Stimulated activated effector memory CD8-positive, alpha-beta T cell treated with anti-CD3 and anti-CD28 coated beads, Interleukin-12 subunit alpha, Interleukin-12 subunit beta, amount 100 ng/mL, for 72 hours (primary cell): ENCODE data around the gene CAMSAP1.
"Not testable (repeated sequence)": the region's sequence is repeated elsewhere in the genome, so short reads cannot be mapped to it uniquely, and the experiment has no call there.

Source experiments
- ATAC-seq: fragments of 150-1000 bp; cut with Tn5 transposase; 2 replicates; pipeline ENCODE4 v1.10.0; 2021
- DNase-seq, 2 donors: peaks; one replicate each; pipeline ENCODE4 v3.0.0; 2021 to 2022; ENCODE audit warnings: low spot score in 2 of 2
- H3K27ac Mint-ChIP-seq: one replicate; pipeline ENCODE4 v1.8.0; 2022; ENCODE audit warnings: mild to moderate bottlenecking, mixed read lengths
- H3K36me3 Mint-ChIP-seq: one replicate; pipeline ENCODE4 v1.8.0; 2022; ENCODE audit warnings: mild to moderate bottlenecking, mixed read lengths
- H3K4me1 Mint-ChIP-seq: one replicate; pipeline ENCODE4 v1.8.0; 2022; ENCODE audit warnings: mixed read lengths
- H3K4me3 Mint-ChIP-seq: one replicate; pipeline ENCODE4 v1.8.0; 2022; ENCODE audit warnings: mild to moderate bottlenecking, mixed read lengths
- H3K9me3 Mint-ChIP-seq: one replicate; pipeline ENCODE4 v1.8.0; 2022; ENCODE audit warnings: mixed read lengths

CAMSAP1 gene

DNA sequence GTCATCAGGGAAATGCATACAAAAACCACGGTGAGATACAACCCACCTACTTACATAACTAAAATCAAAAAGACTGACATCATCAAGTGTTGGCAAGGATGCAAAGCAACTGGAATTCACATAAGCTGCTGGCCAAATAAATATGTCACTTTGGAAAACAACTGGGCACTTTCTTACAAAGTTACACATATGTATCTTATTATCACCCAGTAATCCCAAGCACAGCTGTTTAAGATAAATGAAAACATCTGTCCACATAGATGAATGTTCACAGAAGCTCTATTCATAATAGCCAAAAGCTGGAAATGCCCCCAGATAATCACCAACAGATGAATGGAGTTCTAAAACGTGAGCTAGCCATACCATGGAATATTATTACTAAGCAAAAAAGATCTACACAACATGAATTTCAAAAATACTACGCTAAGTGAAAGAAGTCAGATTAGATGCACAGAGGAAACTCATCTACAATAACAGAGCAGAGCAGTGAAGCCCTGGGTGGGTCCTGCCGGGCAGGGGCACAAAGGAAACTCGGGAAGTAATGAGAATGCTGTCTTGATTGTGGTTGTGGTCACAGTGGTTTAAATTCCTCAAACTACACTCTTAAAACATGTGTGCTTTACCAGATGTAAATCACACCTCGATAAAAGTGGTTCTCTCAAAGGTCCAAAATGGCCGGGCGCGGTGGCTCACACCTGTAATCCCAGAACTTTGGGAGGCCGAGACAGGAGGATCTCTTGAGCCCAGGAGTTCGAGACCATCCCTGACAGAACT, 8.5 kb downstream of the CAMSAP1 start:
- DNase-seq (no peak), ATAC-seq (peak; percentile 24)
- Mint-ChIP-seq H3K4me3 (no peak overlapping the region), H3K27ac (no peak overlapping the region), H3K4me1 (peaks cover 68% of the 10 kb centered on the region), H3K9me3 (no peaks in the 10 kb centered on the region), H3K36me3 (peaks cover 11% of the 10 kb centered on the region)

DNA sequence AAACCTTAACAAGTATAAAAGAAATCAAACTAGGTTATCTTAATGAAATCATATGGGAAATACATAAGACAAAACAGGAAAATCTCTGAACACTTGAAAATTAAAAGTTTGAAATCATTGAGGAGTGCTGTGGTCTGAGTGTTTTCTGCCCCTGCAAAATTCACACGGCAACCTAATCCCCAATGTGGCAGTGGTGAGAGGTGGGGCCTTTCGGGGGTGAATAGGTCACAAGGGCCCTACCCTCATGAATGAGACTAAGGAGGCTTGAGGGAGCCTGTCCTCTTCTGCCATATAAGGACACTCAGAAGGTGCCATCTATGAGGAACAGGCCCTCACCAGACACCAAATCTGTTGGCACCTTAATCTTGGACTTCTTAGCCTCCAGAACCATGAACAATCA, 10.7 kb downstream of the CAMSAP1 start:
- no peak overlapping the region for H3K4me3 Mint-ChIP-seq

DNA sequence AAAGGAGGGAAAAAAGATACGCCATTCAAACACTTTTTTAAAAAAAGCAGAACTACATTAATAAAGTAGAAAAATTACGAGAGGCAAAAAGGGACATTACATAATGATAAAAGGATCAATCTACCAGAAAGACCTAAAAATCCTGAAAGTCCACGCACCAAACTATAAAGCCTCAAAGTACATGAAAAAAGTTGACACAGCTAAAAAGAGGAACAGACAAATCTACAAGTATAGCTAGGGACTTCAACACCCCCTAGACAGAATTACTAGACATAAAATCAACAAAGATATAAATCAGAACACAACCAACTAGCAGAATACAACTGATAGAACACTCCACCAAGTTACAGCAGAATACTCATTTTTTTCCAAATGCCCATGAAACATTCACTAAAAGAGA, 11.1 kb downstream of the CAMSAP1 start:
- Mint-ChIP-seq H3K36me3 (peaks cover 11% of the 10 kb centered on the region), H3K4me3 (no peak overlapping the region), H3K4me1 (peaks cover 80% of the 10 kb centered on the region), H3K27ac (no peak overlapping the region), H3K9me3 (no peaks in the 10 kb centered on the region)
- no peak for ATAC-seq
- DNase-seq = no peak

More for the DNA sequence above, 10.7 kb downstream of the CAMSAP1 start:
- DNase-seq (no peak), ATAC-seq (no peak)
- no peaks in the 10 kb centered on the region for H3K9me3 Mint-ChIP-seq
- peaks cover 80% of the 10 kb centered on the region for H3K4me1 Mint-ChIP-seq
- H3K27ac Mint-ChIP-seq = no peak overlapping the region
- peaks cover 11% of the 10 kb centered on the region for H3K36me3 Mint-ChIP-seq

DNA sequence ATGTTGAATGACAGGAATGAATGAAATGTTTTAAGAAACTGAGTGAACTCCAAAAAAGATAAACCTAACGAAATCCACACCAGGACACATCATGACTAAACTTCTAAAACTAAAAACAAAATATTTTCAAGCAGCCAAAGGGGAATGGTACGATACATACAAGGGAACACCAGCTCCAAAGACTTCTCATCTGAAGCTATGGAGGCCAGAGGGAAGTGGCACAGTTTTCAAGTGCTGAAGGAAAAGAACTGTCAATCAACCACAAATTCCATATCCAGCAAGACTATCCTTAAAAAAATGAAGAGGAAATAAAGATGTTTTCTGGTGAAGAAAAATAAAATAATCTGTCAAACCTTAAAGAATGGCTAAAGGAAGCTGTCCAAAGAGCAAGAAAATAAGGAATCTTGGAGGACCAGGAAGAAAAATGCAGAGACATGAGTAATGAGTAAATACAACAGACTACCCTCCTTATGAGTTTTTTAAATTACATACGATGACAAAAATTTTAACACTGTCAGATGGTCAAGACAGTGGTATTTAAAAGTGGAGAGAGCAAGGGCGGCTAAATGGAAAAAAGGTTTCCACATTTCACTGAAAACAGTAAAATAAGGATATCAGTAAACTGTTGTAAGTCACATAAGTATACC, 12.0 kb downstream of the CAMSAP1 start:
- ATAC-seq = no peak
- Mint-ChIP-seq H3K9me3 (no peaks in the 10 kb centered on the region), H3K4me3 (no peak overlapping the region), H3K27ac (no peak overlapping the region), H3K36me3 (peaks cover 11% of the 10 kb centered on the region), H3K4me1 (peaks cover 85% of the 10 kb centered on the region)
- DNase-seq = no peak

DNA sequence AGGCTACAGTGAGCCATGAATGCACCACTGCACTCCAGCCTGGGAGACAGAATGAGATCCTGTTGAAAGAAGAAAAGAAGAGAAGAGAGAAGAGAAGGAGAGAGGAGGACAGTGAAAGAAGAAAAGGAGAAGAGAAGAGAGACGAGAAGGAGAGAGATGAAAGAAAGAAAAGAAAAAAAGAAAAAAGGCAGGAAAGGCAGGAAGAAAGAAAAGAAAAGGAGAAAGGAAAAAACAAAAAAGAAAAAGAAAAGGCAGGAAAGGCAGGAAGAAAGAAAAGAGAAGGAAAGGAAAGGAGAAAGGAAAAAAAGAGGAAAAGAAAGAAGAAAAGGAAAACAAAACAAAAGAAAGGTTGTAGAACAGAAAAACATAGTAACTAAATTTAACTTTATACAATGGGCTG, 14.2 kb downstream of the CAMSAP1 start:
- Mint-ChIP-seq H3K4me1 (peaks cover 87% of the 10 kb centered on the region), H3K4me3 (no peak overlapping the region), H3K36me3 (no peaks in the 10 kb centered on the region), H3K9me3 (no peaks in the 10 kb centered on the region), H3K27ac (peak overlapping the region; percentile 41)
- DNase-seq = no peak
- no peak for ATAC-seq

DNA sequence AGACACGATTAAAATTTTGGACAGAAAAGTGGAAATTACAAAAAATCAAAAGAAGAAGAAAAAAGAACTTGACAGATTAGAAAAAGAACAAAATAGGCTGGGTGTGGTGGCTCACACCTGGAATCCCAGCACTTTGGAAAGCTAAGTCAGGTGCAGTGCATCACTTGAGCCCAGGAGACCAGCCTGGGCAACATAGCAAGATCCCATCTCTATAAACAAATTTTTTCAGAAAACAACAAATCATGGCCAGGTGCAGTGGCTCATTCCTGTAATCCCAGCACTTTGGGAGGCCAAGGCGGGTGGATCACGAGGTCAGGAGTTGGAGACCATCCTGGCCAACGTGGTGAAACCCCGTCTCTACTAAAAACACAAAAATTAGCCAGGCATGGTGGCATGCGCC, 15.0 kb downstream of the CAMSAP1 start:
- not testable (repeated sequence) for H3K36me3 Mint-ChIP-seq, H3K4me3 Mint-ChIP-seq, H3K9me3 Mint-ChIP-seq, DNase-seq, ATAC-seq
- H3K27ac Mint-ChIP-seq = peak overlapping the region; percentile 3
- H3K4me1 Mint-ChIP-seq = peaks cover 88% of the 10 kb centered on the region

DNA sequence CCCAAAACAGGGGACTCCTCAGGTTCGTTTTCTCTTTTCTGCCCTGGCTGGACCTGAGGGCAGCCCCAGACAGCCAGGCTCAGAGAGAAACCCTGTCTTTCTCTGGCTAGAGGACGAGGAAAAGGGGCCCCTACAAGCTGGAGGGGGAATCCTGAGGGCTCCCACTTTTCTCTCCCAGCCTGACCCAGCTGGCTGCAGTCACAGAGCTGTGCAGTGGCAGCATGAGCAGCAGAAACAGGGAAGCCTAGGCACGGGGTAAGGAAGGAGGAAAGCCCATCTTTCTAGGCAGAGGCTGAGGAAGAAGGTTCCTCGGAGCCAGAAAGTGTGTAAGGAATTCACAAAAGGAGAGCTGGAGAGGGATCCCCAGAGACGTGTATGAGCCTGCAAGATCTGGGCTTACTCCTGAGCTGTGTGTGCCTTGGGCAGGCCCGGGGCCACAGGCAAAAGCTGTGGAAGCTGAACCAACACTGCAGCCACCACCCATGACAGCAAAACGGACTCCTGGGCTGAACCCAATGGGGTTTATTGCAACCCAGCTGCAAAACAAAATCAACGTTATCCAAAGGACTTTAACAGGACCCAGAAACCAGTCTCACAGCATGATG, 16.2 kb downstream of the CAMSAP1 start:
- Mint-ChIP-seq H3K27ac (no peak overlapping the region), H3K36me3 (no peaks in the 10 kb centered on the region), H3K9me3 (no peaks in the 10 kb centered on the region), H3K4me1 (peaks cover 91% of the 10 kb centered on the region), H3K4me3 (no peak overlapping the region)
- DNase-seq (no peak), ATAC-seq (no peak)

DNA sequence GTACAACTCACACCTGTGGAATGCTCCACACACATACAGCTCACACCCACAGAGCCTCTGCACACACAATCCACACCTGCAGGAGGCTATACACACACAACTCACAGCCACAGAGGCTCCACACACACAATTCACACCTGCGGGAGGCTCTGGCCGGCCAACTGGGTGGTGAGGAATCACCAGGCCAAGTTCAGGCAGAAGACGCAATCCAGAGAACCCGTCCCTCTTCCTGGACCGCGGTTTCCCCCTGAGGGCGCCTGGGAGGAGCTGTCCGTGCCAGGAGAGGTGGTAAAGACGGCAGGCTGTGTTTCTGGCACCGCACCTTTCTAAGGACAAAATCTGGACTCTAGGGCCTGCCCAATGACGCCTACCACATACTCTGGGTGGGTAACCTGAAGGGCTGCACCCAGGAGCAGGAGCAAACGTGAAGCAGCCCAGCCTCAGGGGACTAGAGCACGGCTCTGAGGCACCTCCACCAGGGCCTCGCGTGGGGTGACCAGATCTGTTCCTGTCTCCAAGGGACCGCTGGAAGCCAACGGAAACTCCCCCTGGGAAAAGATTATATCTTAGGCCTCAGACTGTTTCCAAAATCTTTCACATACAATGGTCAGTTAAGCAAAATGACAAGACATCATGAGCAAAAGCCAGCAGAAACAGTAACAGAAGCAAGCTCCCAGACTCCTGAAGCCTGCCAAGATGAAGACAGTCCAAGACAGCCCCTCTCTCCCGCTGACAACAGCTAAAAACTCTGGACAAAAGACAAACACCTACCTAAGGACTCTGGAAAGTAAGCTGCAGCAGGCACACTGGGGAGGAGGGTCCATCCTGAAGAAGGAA, 16.9 kb downstream of the CAMSAP1 start:
- Mint-ChIP-seq H3K4me1 (peaks cover 92% of the 10 kb centered on the region), H3K36me3 (no peaks in the 10 kb centered on the region), H3K27ac (no peak overlapping the region), H3K9me3 (no peaks in the 10 kb centered on the region), H3K4me3 (no peak overlapping the region)
- no peak for DNase-seq
- no peak for ATAC-seq

DNA sequence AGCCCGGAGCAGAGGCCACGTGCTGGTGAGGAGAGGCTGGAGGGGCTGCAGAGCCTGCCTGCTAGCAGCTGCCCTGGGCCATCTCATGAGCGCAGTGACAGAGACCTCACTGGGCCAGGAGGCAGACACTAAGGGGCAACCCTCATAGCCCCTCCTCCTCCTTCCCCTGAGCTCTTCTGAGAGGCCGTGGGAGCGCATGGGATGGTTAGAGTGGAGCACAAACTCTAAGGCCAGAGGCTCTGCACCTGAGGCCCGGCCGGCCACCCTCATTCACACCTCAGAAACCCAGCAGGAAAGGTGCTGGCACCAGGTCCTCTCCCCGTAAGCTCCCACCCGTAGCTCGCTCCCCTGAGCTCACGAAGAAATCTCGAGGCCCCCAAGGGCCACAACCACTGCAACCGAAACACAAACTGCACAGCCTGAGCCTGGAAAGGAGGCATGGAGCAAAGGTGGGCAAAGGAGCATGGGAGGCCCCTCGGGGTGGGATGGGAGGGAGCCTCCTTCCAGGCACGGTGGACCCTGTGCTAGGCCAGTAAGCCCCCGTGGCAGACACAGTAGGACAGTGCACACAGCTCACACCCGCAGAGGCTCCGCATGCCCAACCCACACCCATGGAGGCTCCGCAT, 17.7 kb downstream of the CAMSAP1 start:
- DNase-seq (no peak), ATAC-seq (no peak)
- H3K4me1 Mint-ChIP-seq = peaks cover 92% of the 10 kb centered on the region
- H3K27ac Mint-ChIP-seq = no peak overlapping the region
- no peaks in the 10 kb centered on the region for H3K9me3 Mint-ChIP-seq
- no peak overlapping the region for H3K4me3 Mint-ChIP-seq
- H3K36me3 Mint-ChIP-seq = no peaks in the 10 kb centered on the region

DNA sequence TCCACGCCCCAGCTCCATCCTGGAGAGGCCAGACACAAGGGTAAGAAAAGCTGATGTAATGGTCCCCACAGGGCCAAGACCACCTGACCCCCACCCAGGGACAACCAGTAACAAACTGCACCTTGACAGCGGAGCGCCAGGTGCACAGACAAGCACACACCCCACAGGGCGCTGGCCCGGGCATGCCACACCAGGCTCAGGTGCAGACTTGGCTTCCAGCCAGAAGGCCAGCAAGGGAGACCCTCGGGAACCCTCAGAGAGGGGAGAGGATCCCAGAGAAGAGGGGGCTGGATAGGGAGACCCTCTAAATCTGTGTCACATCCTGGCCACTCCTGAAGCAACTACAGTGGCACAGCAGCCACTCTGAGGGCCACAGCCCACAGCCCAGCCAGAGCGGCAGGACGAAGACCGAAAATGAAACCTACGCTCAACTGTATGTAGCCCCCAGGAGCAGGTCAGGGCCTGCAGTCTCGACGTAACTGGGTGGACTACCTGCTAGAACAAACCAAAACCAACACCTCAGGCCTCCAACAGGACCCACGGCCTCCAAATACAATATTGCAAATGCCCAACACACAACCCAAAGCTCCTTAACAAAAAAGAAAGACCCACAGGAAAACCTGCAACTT, 18.5 kb downstream of the CAMSAP1 start:
- no peak overlapping the region for H3K27ac Mint-ChIP-seq
- no peaks in the 10 kb centered on the region for H3K36me3 Mint-ChIP-seq
- no peak for DNase-seq
- H3K4me3 Mint-ChIP-seq = no peak overlapping the region
- no peaks in the 10 kb centered on the region for H3K9me3 Mint-ChIP-seq
- no peak for ATAC-seq
- peaks cover 94% of the 10 kb centered on the region for H3K4me1 Mint-ChIP-seq

DNA sequence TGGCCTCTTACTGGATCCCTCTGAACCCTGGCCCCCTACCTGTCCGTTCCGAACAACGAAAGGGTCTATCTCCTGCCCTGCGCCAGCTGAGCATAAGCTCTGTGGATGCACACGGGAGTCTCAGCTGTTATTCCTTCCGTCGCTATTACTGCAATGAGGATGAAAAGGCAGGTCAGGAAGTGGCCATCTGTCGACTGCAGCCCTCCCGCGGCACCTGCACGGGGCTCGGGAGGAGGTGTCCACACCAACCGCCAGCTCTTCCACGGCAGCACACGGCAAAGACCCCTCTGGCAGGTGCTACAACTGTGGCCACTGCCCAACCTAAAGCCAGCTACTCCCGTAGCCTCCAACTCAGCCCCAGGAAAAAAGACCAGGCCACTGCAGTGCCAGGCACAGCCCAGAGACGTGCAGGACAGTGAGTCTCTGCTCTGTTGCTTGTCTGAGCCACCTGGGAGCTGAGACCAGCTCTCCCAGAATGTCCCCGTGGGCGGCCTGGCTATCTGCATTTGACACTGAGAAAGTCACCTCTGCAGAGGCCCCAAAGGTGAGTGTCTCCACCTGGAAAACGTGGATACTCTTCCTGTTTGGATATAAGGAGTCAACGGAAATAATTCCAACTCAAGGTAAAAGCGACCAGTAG, 19.1 kb downstream of the CAMSAP1 start:
- peak overlapping the region; percentile 53 for H3K4me3 Mint-ChIP-seq
- peaks cover 94% of the 10 kb centered on the region for H3K4me1 Mint-ChIP-seq
- ATAC-seq = no peak

DNA sequence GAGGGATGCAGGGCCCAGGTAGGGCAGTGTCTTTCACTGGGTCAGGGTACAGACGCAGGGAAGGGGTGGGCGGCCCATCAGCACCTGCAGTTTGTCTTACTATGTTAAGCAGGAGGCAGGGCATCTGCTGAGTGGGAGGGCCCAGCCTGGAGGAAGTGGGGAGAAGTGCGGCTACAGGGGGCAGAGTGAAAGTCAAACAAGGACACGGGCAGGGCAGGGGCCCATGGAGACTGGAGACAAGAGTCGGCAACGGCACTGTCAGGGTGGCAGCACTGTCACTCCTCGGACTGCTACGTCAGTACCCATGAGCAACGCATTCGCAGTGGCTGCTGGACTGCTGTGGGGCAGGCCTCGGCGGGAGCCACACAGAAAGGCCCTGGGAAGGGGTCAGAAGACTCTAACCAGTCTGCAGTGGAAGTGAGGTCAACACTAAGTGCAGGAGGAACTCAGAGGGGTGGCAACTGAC, 19.7 kb downstream of the CAMSAP1 start:
- H3K27ac Mint-ChIP-seq = peak overlapping the region; percentile 32
- H3K4me3 Mint-ChIP-seq = peak overlapping the region; percentile 53
- H3K4me1 Mint-ChIP-seq = peaks cover 95% of the 10 kb centered on the region
- H3K9me3 Mint-ChIP-seq = no peaks in the 10 kb centered on the region
- DNase-seq (peak in 1 of 2 donors; percentile 26), ATAC-seq (peak; percentile 89)
- H3K36me3 Mint-ChIP-seq = no peaks in the 10 kb centered on the region

More for the DNA sequence above, 19.1 kb downstream of the CAMSAP1 start:
- Mint-ChIP-seq H3K9me3 (no peaks in the 10 kb centered on the region), H3K27ac (peak overlapping the region; percentile 32), H3K36me3 (no peaks in the 10 kb centered on the region)
- DNase-seq = no peak

DNA sequence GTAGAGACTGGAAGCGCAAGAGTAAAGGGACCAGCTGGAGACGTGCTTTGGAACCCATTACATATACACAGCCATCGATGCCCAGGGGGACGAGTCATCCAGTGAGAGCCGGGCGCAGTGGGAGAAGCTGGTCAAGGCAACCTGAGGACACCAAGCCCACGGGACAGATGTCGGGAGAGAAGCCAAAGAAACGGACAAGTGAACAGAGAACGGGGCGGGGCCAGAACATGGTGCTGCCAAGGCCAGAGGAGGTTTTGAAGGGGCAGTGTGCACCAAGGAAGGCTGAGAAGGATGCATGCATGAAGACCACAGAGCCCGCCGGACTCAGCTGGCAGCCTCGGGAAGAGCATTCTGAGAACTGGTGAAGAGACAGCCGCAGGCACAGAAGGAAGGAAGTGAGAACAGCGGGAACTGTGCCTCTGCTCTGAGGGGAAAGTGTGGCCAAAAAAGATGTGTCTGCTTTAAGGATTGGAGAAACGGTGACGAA, 20.3 kb downstream of the CAMSAP1 start:
- Mint-ChIP-seq H3K4me1 (peaks cover 94% of the 10 kb centered on the region), H3K9me3 (no peaks in the 10 kb centered on the region), H3K36me3 (peaks cover 2% of the 10 kb centered on the region), H3K4me3 (peak overlapping the region; percentile 53), H3K27ac (peak overlapping the region; percentile 32)
- DNase-seq (no peak), ATAC-seq (no peak)
